Spinal cord (tissue), 10 donors: ENCODE data around the gene ATP6V0E2. TPM values are rescaled to one million over a fixed set of nuclear protein-coding genes. Genes with fewer than 3 reads are reported as not detected.

Experiments used
- DNase-seq, 6 donors: peaks; one replicate each; pipeline versions ENCODE4 v3.0.0 to v3.0.0-alpha.2; 2013 to 2015; ENCODE audit warnings: low spot score in 6 of 6, low read depth in 4 of 6
- H3K27ac ChIP-seq: one replicate; pipeline ENCODE4 v1.5.1; 2013; ENCODE audit warnings: low read depth, low read length, control low read depth
- H3K27me3 ChIP-seq: one replicate; pipeline ENCODE4 v1.6.1; 2013; ENCODE audit warnings: low read length; ENCODE audit not compliant: control insufficient read depth, insufficient read depth
- H3K36me3 ChIP-seq: one replicate; pipeline ENCODE4 v1.6.1; 2013; ENCODE audit warnings: low read length; ENCODE audit not compliant: control insufficient read depth, insufficient read depth
- H3K4me1 ChIP-seq: one replicate; pipeline ENCODE4 v1.6.1; 2013; ENCODE audit warnings: low read length; ENCODE audit not compliant: control insufficient read depth, insufficient read depth
- H3K4me3 ChIP-seq: one replicate; pipeline ENCODE4 v1.5.1; 2013; ENCODE audit warnings: low read depth, low read length, control low read depth
- H3K9me3 ChIP-seq: one replicate; pipeline ENCODE4 v1.6.1; 2013; ENCODE audit warnings: low read length; ENCODE audit not compliant: control insufficient read depth, insufficient read depth
- WGBS: methylation state at CpG from one replicate; pipeline ENCODE4 v1.1.5; 2013; ENCODE audit warnings: missing lambda C conversion rate; ENCODE audit not compliant: insufficient coverage; 5-methylcytosine and 5-hydroxymethylcytosine counted together
- polyA plus RNA-seq, 2 donors: library from polyadenylated mRNA; unstranded; fragments of 120-200 nt; gene quantifications; one replicate each; pipeline ENCODE4 v1.2.1, GENCODE V29; 2013; ENCODE audit not compliant: insufficient read length in 2 of 2
- total RNA-seq, 2 donors: library from RNA; depleted of rRNA in 1 of 2; stranded (reverse); fragments of 120-200 nt in 1 of 2; fragments of >200 nt in 1 of 2; gene quantifications; one replicate each; pipeline versions ENCODE4 v1.2.3 to v1.2.4, GENCODE V29; 2013 to 2014
- donor health status: healthy.

ATP6V0E2 gene
- total and polyA plus RNA-seq, 4 donors: 85.9 to 359 (median 252) TPM

GRCh38 chr7:149868623-149869290, 5.0 kb upstream of the ATP6V0E2 start:
- Histone ChIP-seq H3K4me3 (no peak overlapping the region), H3K27me3 (no peaks in the 10 kb centered on the region), H3K9me3 (no peaks in the 10 kb centered on the region), H3K27ac (no peak overlapping the region), H3K36me3 (peaks cover 65% of the 10 kb centered on the region), H3K4me1 (peaks cover 31% of the 10 kb centered on the region)
- no peak for DNase-seq
- WGBS: 63% methylated on average over 7 of the region's 7 CpGs

- Histone ChIP-seq H3K36me3 (peaks cover 60% of the 10 kb centered on the region), H3K27me3 (no peaks in the 10 kb centered on the region), H3K4me1 (peaks cover 34% of the 10 kb centered on the region), H3K4me3 (no peak overlapping the region), H3K27ac (no peak overlapping the region), H3K9me3 (no peaks in the 10 kb centered on the region)
- 63% methylated on average over 5 of the region's 5 CpGs for WGBS
- DNase-seq: no peak
Measured at GRCh38 chr7:149869291-149869650, 4.5 kb upstream of the ATP6V0E2 start.

GRCh38 chr7:149869867-149870266, 3.9 kb upstream of the ATP6V0E2 start:
- H3K4me1 ChIP-seq: peaks cover 39% of the 10 kb centered on the region
- peaks cover 54% of the 10 kb centered on the region for H3K36me3 ChIP-seq
- no peak for DNase-seq
- H3K27ac ChIP-seq: no peak overlapping the region
- H3K27me3 ChIP-seq: no peaks in the 10 kb centered on the region
- no peaks in the 10 kb centered on the region for H3K9me3 ChIP-seq
- WGBS: 84% methylated on average over 6 of the region's 6 CpGs
- H3K4me3 ChIP-seq: no peak overlapping the region

- no peak overlapping the region for H3K4me3 ChIP-seq
- DNase-seq: no peak
- H3K36me3 ChIP-seq: peaks cover 50% of the 10 kb centered on the region
- H3K27me3 ChIP-seq: no peaks in the 10 kb centered on the region
- H3K27ac ChIP-seq: no peak overlapping the region
- H3K9me3 ChIP-seq: no peaks in the 10 kb centered on the region
- WGBS: 100% methylated on average over 1 of the region's 3 CpGs
- H3K4me1 ChIP-seq: peaks cover 44% of the 10 kb centered on the region
Measured at GRCh38 chr7:149870274-149870673, 3.5 kb upstream of the ATP6V0E2 start.

- Histone ChIP-seq H3K9me3 (no peaks in the 10 kb centered on the region), H3K36me3 (peaks cover 48% of the 10 kb centered on the region), H3K27ac (no peak overlapping the region), H3K4me3 (no peak overlapping the region), H3K4me1 (peaks cover 49% of the 10 kb centered on the region), H3K27me3 (no peaks in the 10 kb centered on the region)
- WGBS: 90% methylated on average over 10 of the region's 12 CpGs
- no peak for DNase-seq
Measured at GRCh38 chr7:149870701-149871483, 2.9 kb upstream of the ATP6V0E2 start.

GRCh38 chr7:149871576-149871975, 2.2 kb upstream of the ATP6V0E2 start:
- Histone ChIP-seq H3K9me3 (no peaks in the 10 kb centered on the region), H3K4me1 (peaks cover 45% of the 10 kb centered on the region), H3K27me3 (no peaks in the 10 kb centered on the region), H3K4me3 (no peak overlapping the region), H3K27ac (no peak overlapping the region), H3K36me3 (peaks cover 41% of the 10 kb centered on the region)
- WGBS: 50% methylated on average over 1 of the region's 1 CpG
- peak in 1 of 6 donors; percentile 43 for DNase-seq

GRCh38 chr7:149872419-149873073, 1.2 kb upstream of the ATP6V0E2 start:
- WGBS: 0% methylated on average over 8 of the region's 13 CpGs
- Histone ChIP-seq H3K4me1 (peaks cover 42% of the 10 kb centered on the region), H3K9me3 (no peaks in the 10 kb centered on the region), H3K36me3 (peaks cover 38% of the 10 kb centered on the region), H3K27me3 (no peaks in the 10 kb centered on the region), H3K27ac (peak overlapping the region; percentile 87), H3K4me3 (peak overlapping the region; percentile 57)
- peak in 3 of 6 donors; percentile 43 to 90 (median 88) for DNase-seq

GRCh38 chr7:149873970-149874643, 338 bp downstream of the ATP6V0E2 start:
- peaks cover 36% of the 10 kb centered on the region for H3K36me3 ChIP-seq
- no peak for DNase-seq
- no peaks in the 10 kb centered on the region for H3K9me3 ChIP-seq
- H3K27me3 ChIP-seq: no peaks in the 10 kb centered on the region
- WGBS: under 1% methylated on average over 41 of the region's 46 CpGs
- H3K27ac ChIP-seq: peak overlapping the region; percentile 87
- H3K4me1 ChIP-seq: peaks cover 46% of the 10 kb centered on the region
- peak overlapping the region; percentile 57 for H3K4me3 ChIP-seq

- peak in 1 of 6 donors; percentile 31 for DNase-seq
Measured at GRCh38 chr7:149874644-149875028, 867 bp downstream of the ATP6V0E2 start.

More at GRCh38 chr7:149874644-149875028, 867 bp downstream of the ATP6V0E2 start:
- H3K36me3 ChIP-seq: peaks cover 38% of the 10 kb centered on the region
- H3K27ac ChIP-seq: peak overlapping the region; percentile 87
- H3K9me3 ChIP-seq: no peaks in the 10 kb centered on the region
- H3K4me3 ChIP-seq: peak overlapping the region; percentile 57
- no peaks in the 10 kb centered on the region for H3K27me3 ChIP-seq
- H3K4me1 ChIP-seq: peaks cover 51% of the 10 kb centered on the region
- WGBS: 44% methylated on average over 6 of the region's 8 CpGs
